Measurements from ENCODE around the gene RLN2.
"Not testable (repeated sequence)": the region's sequence is repeated elsewhere in the genome, so short reads cannot be mapped to it uniquely, and the experiment has no call there.

RLN2 gene, protein sequence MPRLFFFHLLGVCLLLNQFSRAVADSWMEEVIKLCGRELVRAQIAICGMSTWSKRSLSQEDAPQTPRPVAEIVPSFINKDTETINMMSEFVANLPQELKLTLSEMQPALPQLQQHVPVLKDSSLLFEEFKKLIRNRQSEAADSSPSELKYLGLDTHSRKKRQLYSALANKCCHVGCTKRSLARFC

GRCh38 chr9:5303840-5304795 is at the start of gene RLN2:
RLN2 (minus strand) TSS chr9:5304716; CDS start chr9:5304580, 136 bp downstream.
- not testable (repeated sequence) for DNase-seq

GRCh38 chr9:5354184-5354583 is 49.7 kb upstream of the RLN2 start:
- DNase-seq = no peak

- no peak for DNase-seq
Observed at GRCh38 chr9:5352637-5353248, 48.2 kb upstream of the RLN2 start.

DNA sequence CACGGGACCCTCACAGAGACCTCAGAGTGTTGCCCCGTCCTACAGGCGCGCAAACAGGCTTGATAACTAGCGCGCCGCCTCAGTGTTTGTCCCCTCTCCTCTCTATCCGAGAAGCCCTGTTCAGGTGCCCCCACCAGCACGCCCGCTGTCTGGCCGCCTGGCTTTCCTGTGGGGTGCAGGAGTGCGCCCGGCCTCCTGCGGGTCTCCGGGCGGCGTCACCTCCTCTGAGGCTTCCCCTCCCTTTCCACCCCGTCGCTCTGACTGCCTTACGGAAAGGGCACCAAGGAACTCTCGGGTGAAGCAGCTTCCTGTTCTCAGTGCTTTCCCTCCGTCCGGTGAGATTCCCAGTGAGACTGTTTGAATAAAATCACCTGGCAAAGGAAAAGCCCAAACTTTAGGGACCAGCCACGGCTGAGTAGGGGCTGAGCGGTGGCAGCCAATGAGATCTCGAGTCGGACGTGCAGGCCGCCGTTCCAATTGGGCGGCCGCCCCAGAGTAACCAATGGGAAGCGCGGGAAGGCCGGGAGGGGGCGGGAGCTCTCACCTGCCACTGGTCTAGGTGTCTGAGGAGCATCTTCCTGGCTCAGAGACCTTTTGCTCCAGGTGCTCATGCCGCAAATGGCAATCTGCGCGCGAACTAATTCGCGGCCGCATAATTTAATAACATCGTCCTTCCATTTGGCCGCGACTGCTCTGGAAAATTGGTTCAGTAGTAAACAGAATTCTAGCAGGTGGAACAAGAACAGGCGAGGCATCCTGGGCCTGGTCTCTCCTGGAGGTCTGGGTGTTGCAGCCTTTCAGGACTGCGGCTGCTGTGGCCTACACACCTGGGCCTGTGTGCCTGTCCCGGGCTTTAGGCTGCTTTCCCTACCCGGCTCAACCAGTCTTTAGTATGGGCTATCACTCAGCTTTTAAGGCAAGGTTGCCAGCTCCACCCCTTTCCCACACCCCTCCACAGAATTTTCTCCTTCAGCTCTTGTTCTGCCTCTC is 34.8 kb upstream of the RLN2 start, which contains the start of gene RLN1:
TSS of gene RLN1 (minus strand) at position 885 of the 990 bp plus-strand sequence. CDS start at position 755, 130 bp downstream.
- DNase-seq = not testable (repeated sequence)

GRCh38 chr9:5336688-5337087 is 32.2 kb upstream of the RLN2 start:
- DNase-seq = no peak

DNA sequence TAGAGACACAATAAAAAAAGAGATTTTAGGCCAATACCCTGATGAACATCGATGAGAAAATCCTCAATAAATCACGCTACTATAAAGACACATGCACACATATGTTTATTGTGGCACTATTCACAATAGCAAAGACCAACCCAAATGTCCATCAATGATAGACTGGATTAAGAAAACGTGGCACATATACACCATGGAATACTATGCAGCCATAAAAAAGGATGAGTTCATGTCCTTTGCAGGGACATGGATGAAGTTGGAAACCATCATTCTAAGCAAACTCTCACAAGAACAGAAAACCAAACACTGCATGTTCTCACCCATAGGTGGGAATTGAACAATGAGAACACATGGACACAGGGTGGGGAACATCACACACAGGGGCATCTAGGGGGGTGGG is 26.8 kb upstream of the RLN2 start:
- not testable (repeated sequence) for DNase-seq

DNA sequence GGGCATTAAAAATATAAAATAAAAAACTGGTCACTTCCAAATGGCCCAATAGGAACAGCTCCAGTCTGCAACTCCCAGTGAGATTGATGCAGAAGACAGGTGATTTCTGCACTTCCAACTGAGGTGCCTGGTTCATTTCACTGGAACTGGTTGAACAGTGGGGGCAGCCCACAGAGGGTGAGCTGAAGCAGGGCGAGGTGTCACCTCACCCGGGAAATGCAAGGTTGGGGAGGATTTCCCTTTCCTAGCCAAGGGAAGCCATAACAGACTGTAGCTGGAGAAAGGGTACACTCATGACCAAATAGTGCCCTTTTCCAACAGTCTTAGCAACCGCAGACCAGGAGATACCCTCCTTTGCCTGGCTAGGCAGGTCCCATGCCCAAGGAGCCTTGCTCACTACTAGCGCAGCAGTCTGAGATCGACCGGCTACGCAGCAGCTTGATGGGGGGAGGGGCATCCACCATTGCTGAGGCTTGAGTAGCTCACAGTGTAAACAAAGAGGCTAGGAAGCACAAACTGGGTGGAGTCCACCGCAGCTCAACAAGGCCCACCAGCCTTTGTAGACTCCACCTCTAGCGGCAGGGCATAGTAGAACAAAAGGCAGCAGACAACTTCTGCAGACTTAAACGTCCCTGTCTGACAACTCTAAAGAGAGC is 22.5 kb upstream of the RLN2 start:
- DNase-seq = no peak

- no peak for DNase-seq
Observed at GRCh38 chr9:5326187-5326586, 21.7 kb upstream of the RLN2 start.

DNA sequence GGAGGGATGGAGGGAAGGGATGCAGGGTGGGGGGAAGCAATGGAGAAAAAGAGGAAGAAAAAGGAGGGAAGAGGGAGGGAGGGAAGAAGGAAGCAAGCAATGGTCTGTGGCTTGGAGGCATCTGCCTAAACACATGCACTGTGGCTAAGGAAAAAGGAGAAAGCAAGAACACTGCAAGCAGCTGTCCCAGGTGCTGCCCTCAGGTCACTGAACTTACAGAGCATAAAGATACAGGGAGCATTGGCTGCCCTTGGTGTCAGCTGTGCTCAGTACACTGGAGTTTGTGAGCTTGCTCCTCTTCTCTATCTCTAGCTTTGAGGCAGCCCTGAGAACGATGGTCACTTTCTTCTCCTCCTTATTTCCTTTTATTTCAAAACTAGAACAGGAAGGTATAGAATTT is 17.1 kb upstream of the RLN2 start:
- not testable (repeated sequence) for DNase-seq

DNA sequence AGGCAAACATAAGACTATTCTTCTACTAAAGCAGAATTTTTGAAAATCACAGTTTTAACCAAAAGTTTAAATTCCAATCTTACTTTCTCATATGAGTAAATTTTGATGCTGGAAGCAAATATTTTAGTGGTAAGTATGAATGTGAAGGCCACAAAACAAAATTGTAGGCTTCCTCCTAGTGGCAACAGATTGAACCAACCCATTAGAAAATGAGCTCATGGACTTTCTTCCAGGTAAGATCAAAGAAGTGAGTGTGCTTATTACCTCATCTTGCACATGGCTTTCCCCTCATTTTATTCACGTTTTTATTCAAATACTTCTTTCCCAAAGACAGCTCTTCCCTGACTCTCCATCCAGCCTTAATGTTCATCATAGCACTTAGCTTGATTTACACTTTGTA is 16.5 kb upstream of the RLN2 start:
- DNase-seq = no peak

DNA sequence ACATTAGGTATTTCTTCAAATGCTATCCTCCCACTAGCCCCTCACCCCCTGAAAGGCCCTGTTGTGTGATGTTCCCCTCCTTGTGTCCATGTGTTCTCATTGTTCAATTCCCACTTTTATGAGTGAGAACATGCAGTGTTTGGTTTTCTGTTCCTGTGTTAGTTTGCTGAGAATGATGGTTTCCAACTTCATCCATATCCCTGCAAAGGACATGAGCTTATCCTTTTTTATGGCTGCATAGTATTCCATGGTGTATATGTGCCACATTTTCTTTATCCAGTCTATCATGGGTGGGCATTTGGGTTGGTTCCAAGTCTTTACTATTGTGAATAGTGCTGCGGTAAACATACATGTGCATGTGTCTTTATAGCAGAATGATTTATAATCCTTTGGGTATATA is 11.9 kb upstream of the RLN2 start:
- DNase-seq = not testable (repeated sequence)

- DNase-seq = no peak
Observed at GRCh38 chr9:5315187-5315923, 10.8 kb upstream of the RLN2 start.

- DNase-seq = no peak
Observed at GRCh38 chr9:5310851-5311250, 6.3 kb upstream of the RLN2 start.

- no peak for DNase-seq
Observed at GRCh38 chr9:5305741-5306140, 1.2 kb upstream of the RLN2 start.

GRCh38 chr9:5301544-5301943 is 3.0 kb downstream of the RLN2 start:
- DNase-seq = no peak

- no peak for DNase-seq
Observed at GRCh38 chr9:5292141-5292540, 12.4 kb downstream of the RLN2 start.

GRCh38 chr9:5288591-5288990 is 15.9 kb downstream of the RLN2 start:
- DNase-seq = no peak

GRCh38 chr9:5286262-5286661 is 18.3 kb downstream of the RLN2 start:
- no peak for DNase-seq

- DNase-seq = no peak
Observed at GRCh38 chr9:5278486-5278885, 26.0 kb downstream of the RLN2 start.

DNA sequence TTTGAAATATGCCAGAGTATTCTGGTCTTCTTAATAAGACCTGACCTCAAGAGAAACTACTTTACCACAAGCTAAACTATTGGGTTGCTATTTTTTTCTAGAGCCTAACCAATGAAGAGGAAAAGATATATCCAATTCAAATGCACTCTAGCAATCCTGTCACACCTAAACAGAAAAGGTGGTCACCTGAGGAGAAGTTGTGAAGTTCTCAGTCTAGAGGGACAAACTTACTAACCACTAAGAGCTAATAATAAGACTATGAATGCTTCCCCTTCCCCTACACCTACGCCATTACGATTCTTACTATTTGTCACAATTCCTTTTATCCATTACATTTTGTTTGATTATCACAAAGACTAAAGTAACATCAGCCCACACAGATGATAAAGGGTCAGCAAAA is 29.7 kb downstream of the RLN2 start:
- no peak for DNase-seq

GRCh38 chr9:5269249-5269715 is 35.2 kb downstream of the RLN2 start:
- DNase-seq = no peak

Measured in NCI-H1694 treated with DMSO at 0.1 percent for 48 hours (cell line).